Progenitor cell of endocrine pancreas (in vitro differentiated cells): ENCODE results near the gene GRM4. TPM values are rescaled to one million over a fixed set of nuclear protein-coding genes. Genes with fewer than 3 reads are reported as not detected.

ENCODE experiments used
- DNase-seq: peaks from one replicate; pipeline ENCODE4 v3.0.0; 2021; ENCODE audit warnings: low spot score; ENCODE audit not compliant: unreplicated experiment
- H3K27ac Mint-ChIP-seq: 2 replicates; pipeline ENCODE4 v1.8.0; 2021; ENCODE audit warnings: mild to moderate bottlenecking, moderate library complexity, mixed read lengths
- H3K27me3 Mint-ChIP-seq: 2 replicates; pipeline ENCODE4 v1.8.0; 2021; ENCODE audit warnings: mixed read lengths
- H3K36me3 Mint-ChIP-seq: 2 replicates; pipeline ENCODE4 v1.8.0; 2022; ENCODE audit warnings: mixed read lengths; ENCODE audit not compliant: insufficient read depth
- H3K4me1 Mint-ChIP-seq: 2 replicates; pipeline ENCODE4 v1.8.0; 2021; ENCODE audit warnings: low read depth, mixed read lengths
- H3K4me3 Mint-ChIP-seq: 2 replicates; pipeline ENCODE4 v1.8.0; 2021; ENCODE audit warnings: low read depth, mild to moderate bottlenecking, moderate library complexity, mixed read lengths
- H3K9me3 Mint-ChIP-seq: 2 replicates; pipeline ENCODE4 v1.8.0; 2021; ENCODE audit warnings: low read depth, mixed read lengths
- total RNA-seq: library from RNA; stranded (reverse); gene quantifications from 2 replicates; pipeline ENCODE4 v1.2.1, GENCODE V29; 2021
- TF ChIP-seq, protein P1 (sequence below): fragments of 200-600 bp; sonication (generic); IDR thresholded peaks from one replicate; pipeline ENCODE4 v1.5.0; 2021; ENCODE audit warnings: antibody characterized with exemption, mild to moderate bottlenecking; ENCODE audit not compliant: unreplicated experiment

Gene GRM4
- total RNA-seq, 1 donor from 2014 or later: 0.38 TPM

DNA sequence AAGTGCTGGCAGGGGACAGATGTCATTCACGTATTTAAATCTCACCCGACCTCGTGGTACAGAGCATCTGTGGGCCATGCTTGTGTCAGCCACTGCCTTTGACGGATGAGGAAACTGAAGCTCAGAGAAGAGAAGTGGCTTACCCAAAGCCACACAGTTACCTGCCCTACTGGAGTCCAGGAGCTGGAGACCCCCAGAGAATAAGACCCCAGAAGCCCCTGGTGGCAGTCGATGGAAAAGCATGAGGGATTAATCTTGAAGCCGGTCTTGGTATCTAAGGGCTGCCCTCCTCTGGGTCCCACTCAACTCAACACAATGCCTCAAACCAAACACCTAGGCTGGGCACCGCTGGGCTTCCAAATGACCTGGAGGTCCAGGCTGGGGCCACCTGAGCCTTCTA lies 83.1 kb downstream of the GRM4 start:
- H3K4me3 Mint-ChIP-seq: no peak overlapping the region
- no peak for DNase-seq
- peaks cover 42% of the 10 kb centered on the region for H3K27me3 Mint-ChIP-seq
- TF ChIP-seq, protein P1, sequence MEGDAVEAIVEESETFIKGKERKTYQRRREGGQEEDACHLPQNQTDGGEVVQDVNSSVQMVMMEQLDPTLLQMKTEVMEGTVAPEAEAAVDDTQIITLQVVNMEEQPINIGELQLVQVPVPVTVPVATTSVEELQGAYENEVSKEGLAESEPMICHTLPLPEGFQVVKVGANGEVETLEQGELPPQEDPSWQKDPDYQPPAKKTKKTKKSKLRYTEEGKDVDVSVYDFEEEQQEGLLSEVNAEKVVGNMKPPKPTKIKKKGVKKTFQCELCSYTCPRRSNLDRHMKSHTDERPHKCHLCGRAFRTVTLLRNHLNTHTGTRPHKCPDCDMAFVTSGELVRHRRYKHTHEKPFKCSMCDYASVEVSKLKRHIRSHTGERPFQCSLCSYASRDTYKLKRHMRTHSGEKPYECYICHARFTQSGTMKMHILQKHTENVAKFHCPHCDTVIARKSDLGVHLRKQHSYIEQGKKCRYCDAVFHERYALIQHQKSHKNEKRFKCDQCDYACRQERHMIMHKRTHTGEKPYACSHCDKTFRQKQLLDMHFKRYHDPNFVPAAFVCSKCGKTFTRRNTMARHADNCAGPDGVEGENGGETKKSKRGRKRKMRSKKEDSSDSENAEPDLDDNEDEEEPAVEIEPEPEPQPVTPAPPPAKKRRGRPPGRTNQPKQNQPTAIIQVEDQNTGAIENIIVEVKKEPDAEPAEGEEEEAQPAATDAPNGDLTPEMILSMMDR: peak; percentile 30
- H3K36me3 Mint-ChIP-seq: no peaks in the 10 kb centered on the region
- no peaks in the 10 kb centered on the region for H3K9me3 Mint-ChIP-seq
- no peaks in the 10 kb centered on the region for H3K4me1 Mint-ChIP-seq
- H3K27ac Mint-ChIP-seq: no peak overlapping the region

DNA sequence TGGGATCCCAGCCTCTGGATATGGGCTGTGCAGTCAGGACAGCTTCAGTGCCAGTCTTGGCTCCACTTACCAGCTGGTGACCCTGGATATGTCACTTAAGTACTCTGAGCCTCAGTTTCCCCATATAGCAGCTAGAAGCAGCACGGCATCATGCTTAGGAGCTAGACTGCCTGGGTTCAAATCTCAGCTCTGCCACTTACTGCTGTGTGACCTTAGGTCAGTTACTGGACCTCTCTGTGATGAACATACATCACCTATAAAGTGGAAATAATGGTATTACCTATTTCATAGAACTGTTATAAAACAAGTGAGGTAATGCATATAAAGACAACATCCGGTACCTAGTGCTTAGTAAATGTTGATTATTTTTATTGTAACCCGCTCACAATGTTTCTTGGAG lies 83.7 kb downstream of the GRM4 start:
- peaks cover 42% of the 10 kb centered on the region for H3K27me3 Mint-ChIP-seq
- H3K9me3 Mint-ChIP-seq: no peaks in the 10 kb centered on the region
- no peak overlapping the region for H3K27ac Mint-ChIP-seq
- no peaks in the 10 kb centered on the region for H3K36me3 Mint-ChIP-seq
- TF ChIP-seq, protein P1: no peak
- DNase-seq: no peak
- H3K4me3 Mint-ChIP-seq: no peak overlapping the region
- no peaks in the 10 kb centered on the region for H3K4me1 Mint-ChIP-seq

DNA sequence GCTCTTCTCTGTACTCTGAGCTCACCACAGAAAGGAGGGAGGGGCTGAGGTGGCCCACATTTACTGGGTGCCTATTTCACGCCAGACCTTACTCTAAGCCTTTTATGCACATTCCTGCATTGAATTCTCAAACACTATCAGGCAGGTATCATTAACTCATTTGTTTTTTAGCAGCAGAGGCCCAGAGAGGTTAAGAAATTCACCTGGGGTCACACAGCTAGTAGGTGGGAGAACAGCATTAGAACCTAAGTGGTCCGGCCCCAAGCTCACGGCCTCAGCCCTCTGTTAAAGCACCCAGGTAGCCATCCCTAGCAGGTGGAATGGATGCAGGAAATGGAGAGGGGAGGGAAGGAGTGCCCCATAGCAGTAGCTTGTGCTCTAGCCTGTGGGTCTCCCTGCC lies 84.5 kb downstream of the GRM4 start:
- no peak for DNase-seq
- TF ChIP-seq, protein P1: no peak
- Mint-ChIP-seq H3K4me1 (no peaks in the 10 kb centered on the region), H3K36me3 (no peaks in the 10 kb centered on the region), H3K4me3 (no peak overlapping the region), H3K9me3 (no peaks in the 10 kb centered on the region), H3K27ac (no peak overlapping the region), H3K27me3 (peaks cover 37% of the 10 kb centered on the region)

DNA sequence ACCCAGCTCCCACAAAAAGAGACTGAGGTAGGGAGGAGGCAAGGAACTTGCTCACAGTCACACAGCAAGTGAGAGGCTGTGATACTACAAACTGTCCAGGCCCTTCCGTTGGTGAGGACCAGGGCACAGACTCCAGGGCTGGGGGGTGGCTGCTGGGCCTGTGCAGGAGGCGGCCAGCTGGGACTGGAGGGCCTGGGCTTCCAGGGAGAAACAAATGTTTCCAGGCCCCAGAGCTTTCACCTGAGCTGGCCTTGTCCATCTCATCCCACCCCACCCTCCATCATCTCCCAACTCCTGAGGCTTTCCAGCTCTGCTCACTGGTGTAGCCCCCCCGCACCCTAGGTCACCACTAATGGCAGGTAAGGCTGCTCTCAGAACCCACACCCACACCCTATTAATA lies 86.0 kb downstream of the GRM4 start:
- DNase-seq: no peak
- no peak overlapping the region for H3K27ac Mint-ChIP-seq
- H3K9me3 Mint-ChIP-seq: no peaks in the 10 kb centered on the region
- TF ChIP-seq, protein P1: no peak
- no peaks in the 10 kb centered on the region for H3K4me1 Mint-ChIP-seq
- peaks cover 31% of the 10 kb centered on the region for H3K27me3 Mint-ChIP-seq
- no peaks in the 10 kb centered on the region for H3K36me3 Mint-ChIP-seq
- H3K4me3 Mint-ChIP-seq: no peak overlapping the region

DNA sequence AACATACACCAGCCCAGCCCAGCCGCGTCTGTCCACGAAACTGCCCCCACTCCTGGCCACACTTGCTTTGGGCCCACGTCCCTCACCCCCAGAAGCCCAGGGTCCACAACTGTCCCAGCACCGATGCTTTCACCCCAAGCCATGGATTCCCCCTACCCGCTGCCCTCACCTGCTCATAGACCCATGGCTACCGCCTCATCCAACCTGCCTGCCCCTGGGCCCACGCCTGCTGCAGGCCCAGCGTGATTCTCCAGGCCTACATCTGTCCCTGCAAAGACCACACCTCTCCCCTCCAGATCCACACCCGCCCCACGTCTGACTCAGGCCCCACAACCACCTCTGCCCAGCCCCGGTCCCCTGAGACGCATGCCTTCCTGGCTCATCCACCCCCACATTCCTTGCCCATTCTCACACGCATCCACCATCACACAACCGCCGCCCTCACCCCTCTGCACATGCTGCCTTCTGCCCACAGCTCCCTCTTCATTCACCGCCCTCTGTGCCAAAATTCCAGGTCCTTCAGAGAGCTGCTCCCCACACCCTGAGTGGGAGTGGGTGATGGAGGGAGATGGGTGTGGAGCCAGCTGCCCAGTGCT lies 86.7 kb downstream of the GRM4 start:
- Mint-ChIP-seq H3K27me3 (peaks cover 31% of the 10 kb centered on the region), H3K27ac (no peak overlapping the region), H3K9me3 (no peaks in the 10 kb centered on the region), H3K4me3 (no peak overlapping the region), H3K36me3 (no peaks in the 10 kb centered on the region), H3K4me1 (no peaks in the 10 kb centered on the region)
- TF ChIP-seq, protein P1: no peak
- DNase-seq: no peak
